GM23338 (cell line): Measurements from ENCODE around the gene RASSF4. TPM values are rescaled to one million over a fixed set of nuclear protein-coding genes. Genes with fewer than 3 reads are reported as not detected.

Experiments used
- EZH2 ChIP-seq: fragments of 200-600 bp; sonication (generic); IDR thresholded peaks from one replicate; pipeline ENCODE4 v1.8.0; 2017; ENCODE audit warnings: antibody characterized with exemption, mild to moderate bottlenecking, low read depth; ENCODE audit not compliant: unreplicated experiment
- ZNF331 ChIP-seq: fragments of 250-450 bp; sonication (Bioruptor Pico); IDR thresholded peaks from 2 replicates; pipeline ENCODE4 v1.5.0; 2020; ENCODE audit warnings: low read depth, mild to moderate bottlenecking, moderate library complexity
- polyA plus RNA-seq: library from polyadenylated mRNA; unstranded; fragments of >200 nt; fragmentation: Nextera tagmentation; extraction: Ambion mirVana; gene quantifications from 2 replicates; pipeline ENCODE4 v1.2.1, GENCODE V29; 2016
- total RNA-seq: library from RNA; depleted of rRNA; stranded (reverse); fragments of >200 nt; shearing (Covaris generic); gene quantifications from 2 replicates; pipeline ENCODE4 v1.2.3, GENCODE V29; 2014
- TF ChIP-seq, protein P1 (sequence below): fragments of 250-450 bp; sonication (Bioruptor Pico); IDR thresholded peaks from 2 replicates; pipeline ENCODE4 v1.5.0; 2020; ENCODE audit warnings: mild to moderate bottlenecking, moderate library complexity
- TF ChIP-seq, protein P2 (sequence below): IDR thresholded peaks from 2 replicates; pipeline ENCODE4 v1.6.1; 2016; ENCODE audit warnings: antibody characterized with exemption
- TF ChIP-seq, protein P3 (sequence below): IDR thresholded peaks from one replicate; pipeline ENCODE4 v1.6.1; 2018; ENCODE audit warnings: antibody characterized with exemption; ENCODE audit not compliant: unreplicated experiment

The RASSF4 gene
- total and polyA plus RNA-seq, 2 experiments from 2014 or later = 12.4 to 13.6 TPM

DNA sequence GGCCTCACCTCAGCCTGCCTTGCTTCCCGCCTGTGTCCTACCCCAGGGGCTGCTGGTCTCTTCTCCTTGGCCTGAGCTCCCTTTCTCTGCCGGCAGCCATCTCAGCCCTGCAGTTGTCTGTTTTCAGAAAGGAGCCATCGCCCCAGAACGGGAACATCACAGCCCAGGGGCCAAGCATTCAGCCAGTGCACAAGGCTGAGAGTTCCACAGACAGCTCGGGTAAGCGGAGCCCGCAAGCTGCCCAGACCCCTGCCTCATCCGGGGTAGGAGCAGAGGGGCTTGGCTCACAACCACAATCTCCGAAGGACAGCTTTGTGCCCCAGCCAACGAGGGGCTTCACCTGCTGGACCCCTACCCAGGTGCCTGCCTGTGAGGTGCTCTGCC is 24.3 kb downstream of the RASSF4 start (continued):
- TF ChIP-seq, protein P1, sequence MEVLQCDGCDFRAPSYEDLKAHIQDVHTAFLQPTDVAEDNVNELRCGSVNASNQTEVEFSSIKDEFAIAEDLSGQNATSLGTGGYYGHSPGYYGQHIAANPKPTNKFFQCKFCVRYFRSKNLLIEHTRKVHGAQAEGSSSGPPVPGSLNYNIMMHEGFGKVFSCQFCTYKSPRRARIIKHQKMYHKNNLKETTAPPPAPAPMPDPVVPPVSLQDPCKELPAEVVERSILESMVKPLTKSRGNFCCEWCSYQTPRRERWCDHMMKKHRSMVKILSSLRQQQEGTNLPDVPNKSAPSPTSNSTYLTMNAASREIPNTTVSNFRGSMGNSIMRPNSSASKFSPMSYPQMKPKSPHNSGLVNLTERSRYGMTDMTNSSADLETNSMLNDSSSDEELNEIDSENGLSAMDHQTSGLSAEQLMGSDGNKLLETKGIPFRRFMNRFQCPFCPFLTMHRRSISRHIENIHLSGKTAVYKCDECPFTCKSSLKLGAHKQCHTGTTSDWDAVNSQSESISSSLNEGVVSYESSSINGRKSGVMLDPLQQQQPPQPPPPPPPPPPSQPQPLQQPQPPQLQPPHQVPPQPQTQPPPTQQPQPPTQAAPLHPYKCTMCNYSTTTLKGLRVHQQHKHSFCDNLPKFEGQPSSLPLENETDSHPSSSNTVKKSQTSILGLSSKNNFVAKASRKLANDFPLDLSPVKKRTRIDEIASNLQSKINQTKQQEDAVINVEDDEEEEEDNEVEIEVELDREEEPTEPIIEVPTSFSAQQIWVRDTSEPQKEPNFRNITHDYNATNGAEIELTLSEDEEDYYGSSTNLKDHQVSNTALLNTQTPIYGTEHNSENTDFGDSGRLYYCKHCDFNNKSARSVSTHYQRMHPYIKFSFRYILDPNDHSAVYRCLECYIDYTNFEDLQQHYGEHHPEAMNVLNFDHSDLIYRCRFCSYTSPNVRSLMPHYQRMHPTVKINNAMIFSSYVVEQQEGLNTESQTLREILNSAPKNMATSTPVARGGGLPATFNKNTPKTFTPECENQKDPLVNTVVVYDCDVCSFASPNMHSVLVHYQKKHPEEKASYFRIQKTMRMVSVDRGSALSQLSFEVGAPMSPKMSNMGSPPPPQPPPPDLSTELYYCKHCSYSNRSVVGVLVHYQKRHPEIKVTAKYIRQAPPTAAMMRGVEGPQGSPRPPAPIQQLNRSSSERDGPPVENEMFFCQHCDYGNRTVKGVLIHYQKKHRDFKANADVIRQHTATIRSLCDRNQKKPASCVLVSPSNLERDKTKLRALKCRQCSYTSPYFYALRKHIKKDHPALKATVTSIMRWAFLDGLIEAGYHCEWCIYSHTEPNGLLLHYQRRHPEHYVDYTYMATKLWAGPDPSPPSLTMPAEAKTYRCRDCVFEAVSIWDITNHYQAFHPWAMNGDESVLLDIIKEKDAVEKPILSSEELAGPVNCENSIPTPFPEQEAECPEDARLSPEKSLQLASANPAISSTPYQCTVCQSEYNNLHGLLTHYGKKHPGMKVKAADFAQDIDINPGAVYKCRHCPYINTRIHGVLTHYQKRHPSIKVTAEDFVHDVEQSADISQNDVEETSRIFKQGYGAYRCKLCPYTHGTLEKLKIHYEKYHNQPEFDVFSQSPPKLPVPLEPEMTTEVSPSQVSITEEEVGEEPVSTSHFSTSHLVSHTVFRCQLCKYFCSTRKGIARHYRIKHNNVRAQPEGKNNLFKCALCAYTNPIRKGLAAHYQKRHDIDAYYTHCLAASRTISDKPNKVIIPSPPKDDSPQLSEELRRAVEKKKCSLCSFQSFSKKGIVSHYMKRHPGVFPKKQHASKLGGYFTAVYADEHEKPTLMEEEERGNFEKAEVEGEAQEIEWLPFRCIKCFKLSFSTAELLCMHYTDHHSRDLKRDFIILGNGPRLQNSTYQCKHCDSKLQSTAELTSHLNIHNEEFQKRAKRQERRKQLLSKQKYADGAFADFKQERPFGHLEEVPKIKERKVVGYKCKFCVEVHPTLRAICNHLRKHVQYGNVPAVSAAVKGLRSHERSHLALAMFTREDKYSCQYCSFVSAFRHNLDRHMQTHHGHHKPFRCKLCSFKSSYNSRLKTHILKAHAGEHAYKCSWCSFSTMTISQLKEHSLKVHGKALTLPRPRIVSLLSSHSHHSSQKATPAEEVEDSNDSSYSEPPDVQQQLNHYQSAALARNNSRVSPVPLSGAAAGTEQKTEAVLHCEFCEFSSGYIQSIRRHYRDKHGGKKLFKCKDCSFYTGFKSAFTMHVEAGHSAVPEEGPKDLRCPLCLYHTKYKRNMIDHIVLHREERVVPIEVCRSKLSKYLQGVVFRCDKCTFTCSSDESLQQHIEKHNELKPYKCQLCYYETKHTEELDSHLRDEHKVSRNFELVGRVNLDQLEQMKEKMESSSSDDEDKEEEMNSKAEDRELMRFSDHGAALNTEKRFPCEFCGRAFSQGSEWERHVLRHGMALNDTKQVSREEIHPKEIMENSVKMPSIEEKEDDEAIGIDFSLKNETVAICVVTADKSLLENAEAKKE = no peak
- TF ChIP-seq EZH2 = no peak
- TF ChIP-seq ZNF331 (CRISPR knock-in tag) = no peak
- TF ChIP-seq, protein P2, sequence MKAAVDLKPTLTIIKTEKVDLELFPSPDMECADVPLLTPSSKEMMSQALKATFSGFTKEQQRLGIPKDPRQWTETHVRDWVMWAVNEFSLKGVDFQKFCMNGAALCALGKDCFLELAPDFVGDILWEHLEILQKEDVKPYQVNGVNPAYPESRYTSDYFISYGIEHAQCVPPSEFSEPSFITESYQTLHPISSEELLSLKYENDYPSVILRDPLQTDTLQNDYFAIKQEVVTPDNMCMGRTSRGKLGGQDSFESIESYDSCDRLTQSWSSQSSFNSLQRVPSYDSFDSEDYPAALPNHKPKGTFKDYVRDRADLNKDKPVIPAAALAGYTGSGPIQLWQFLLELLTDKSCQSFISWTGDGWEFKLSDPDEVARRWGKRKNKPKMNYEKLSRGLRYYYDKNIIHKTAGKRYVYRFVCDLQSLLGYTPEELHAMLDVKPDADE = no peak
- TF ChIP-seq, protein P3, sequence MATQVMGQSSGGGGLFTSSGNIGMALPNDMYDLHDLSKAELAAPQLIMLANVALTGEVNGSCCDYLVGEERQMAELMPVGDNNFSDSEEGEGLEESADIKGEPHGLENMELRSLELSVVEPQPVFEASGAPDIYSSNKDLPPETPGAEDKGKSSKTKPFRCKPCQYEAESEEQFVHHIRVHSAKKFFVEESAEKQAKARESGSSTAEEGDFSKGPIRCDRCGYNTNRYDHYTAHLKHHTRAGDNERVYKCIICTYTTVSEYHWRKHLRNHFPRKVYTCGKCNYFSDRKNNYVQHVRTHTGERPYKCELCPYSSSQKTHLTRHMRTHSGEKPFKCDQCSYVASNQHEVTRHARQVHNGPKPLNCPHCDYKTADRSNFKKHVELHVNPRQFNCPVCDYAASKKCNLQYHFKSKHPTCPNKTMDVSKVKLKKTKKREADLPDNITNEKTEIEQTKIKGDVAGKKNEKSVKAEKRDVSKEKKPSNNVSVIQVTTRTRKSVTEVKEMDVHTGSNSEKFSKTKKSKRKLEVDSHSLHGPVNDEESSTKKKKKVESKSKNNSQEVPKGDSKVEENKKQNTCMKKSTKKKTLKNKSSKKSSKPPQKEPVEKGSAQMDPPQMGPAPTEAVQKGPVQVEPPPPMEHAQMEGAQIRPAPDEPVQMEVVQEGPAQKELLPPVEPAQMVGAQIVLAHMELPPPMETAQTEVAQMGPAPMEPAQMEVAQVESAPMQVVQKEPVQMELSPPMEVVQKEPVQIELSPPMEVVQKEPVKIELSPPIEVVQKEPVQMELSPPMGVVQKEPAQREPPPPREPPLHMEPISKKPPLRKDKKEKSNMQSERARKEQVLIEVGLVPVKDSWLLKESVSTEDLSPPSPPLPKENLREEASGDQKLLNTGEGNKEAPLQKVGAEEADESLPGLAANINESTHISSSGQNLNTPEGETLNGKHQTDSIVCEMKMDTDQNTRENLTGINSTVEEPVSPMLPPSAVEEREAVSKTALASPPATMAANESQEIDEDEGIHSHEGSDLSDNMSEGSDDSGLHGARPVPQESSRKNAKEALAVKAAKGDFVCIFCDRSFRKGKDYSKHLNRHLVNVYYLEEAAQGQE = no peak
